Esophagus squamous epithelium (tissue), 4 donors: ENCODE measurements around the gene IL32.

Source experiments
- CTCF ChIP-seq, 6 experiments: fragments of 450-650 bp in 4 of 6; fragments of 200-600 bp in 2 of 6; sonication (generic) in 2 of 6; IDR thresholded peaks; one replicate each; pipeline ENCODE4 v1.5.1; 2016 to 2019; ENCODE audit warnings: antibody characterized with exemption in 6 of 6, mild to moderate bottlenecking in 4 of 6, moderate library complexity in 4 of 6
- POLR2A ChIP-seq, 4 donors: fragments of 450-650 bp; IDR thresholded peaks; one replicate each; pipeline ENCODE4 v1.6.1; 2017; ENCODE audit warnings: antibody characterized with exemption in 4 of 4, mild to moderate bottlenecking in 4 of 4, moderate library complexity in 3 of 4

DNA sequence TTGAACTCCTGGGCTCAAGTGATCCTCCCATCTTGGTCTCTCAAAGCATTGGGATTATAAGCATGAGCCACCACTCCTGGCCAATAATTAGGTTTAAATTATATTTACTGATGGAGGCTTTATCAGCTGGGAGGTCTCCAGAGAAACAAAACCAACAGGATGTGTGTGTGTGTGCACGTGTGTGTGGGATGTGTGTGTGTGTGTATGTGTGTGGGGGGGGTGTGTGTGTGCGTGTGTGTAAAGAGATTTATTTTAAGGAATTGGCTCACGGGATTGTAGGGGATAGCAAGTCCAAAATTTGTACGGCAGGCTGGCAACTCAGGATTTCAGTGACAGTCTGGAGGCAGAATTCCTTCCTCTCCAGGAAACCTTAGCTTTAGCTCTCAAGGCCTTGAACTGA, 14.4 kb upstream of the IL32 start:
- TF ChIP-seq CTCF (IDR thresholded peaks at IDR 0.05), result no peak
- TF ChIP-seq POLR2A (IDR thresholded peaks at IDR 0.05), result no peak
